ENCODE measurements around the gene SHB.
"Not testable (repeated sequence)": the region's sequence is repeated elsewhere in the genome, so short reads cannot be mapped to it uniquely, and the experiment has no call there.

The SHB gene

DNA sequence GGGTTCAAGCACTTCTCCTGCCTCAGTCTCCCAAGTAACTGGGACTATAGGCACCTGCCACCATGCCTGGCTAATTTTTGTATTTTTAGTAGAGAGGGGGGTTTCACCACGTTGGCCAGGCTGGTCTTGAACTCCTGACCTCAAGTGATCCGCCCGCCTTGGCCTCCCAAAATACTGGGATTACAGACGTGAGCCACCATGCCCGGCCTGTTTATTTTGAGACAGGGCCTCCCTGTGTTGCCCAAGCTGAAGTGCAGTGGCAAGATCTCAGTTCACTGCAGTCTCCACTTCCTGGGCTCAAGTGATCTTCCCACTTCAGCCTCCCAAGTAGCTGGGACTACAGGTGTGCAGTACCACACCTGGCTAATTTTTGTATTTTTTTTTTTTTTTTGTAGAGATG lies 159.2 kb downstream of the SHB start:
- not testable (repeated sequence) for H3K4me1 ChIP-seq (ENCODE audit: control insufficient read depth, insufficient read depth, low read length); H3K4me2 ChIP-seq (ENCODE audit: low read length); H3K36me3 ChIP-seq (ENCODE audit: insufficient read depth, low read length)

DNA sequence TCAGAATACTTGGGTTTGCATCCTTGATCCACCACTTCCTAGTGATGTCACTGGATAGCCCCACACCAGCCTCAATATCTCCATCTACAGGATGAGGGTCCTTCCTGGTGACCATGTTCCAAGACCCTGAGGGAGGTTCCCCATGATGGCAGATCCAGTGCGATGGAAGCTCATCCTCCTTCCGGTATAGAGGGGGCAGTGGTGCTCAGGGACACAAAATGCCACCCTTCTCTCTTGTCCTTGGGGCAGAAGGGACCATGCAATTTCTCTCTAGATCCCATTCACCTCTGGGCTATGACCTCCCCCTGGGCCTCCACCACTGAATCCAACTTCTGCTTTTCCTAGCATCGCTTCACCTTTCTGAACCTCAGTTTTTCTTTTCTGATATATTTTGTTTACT lies 159.7 kb downstream of the SHB start:
- H3K4me2 ChIP-seq (ENCODE audit: low read length) = no peak overlapping the region
- no peak overlapping the region for H3K4me3 ChIP-seq (ENCODE audit: low read length)
- H3K4me1 ChIP-seq (ENCODE audit: control insufficient read depth, insufficient read depth, low read length) = peaks cover 12% of the 10 kb centered on the region
- H3K9ac ChIP-seq (ENCODE audit: low read depth, low read length) = no peak overlapping the region
- H3K27me3 ChIP-seq (ENCODE audit: control insufficient read depth, insufficient read depth, low read length) = no peaks in the 10 kb centered on the region
- H3K36me3 ChIP-seq (ENCODE audit: insufficient read depth, low read length) = no peaks in the 10 kb centered on the region
- no peaks in the 10 kb centered on the region for H3K9me3 ChIP-seq (replicated peaks; ENCODE audit: low read length)

More for the DNA sequence above, 159.2 kb downstream of the SHB start:
- not testable (repeated sequence) for H3K9ac ChIP-seq (ENCODE audit: low read depth, low read length); H3K4me3 ChIP-seq (ENCODE audit: low read length); H3K9me3 ChIP-seq (replicated peaks; ENCODE audit: low read length); H3K27me3 ChIP-seq (ENCODE audit: control insufficient read depth, insufficient read depth, low read length)

DNA sequence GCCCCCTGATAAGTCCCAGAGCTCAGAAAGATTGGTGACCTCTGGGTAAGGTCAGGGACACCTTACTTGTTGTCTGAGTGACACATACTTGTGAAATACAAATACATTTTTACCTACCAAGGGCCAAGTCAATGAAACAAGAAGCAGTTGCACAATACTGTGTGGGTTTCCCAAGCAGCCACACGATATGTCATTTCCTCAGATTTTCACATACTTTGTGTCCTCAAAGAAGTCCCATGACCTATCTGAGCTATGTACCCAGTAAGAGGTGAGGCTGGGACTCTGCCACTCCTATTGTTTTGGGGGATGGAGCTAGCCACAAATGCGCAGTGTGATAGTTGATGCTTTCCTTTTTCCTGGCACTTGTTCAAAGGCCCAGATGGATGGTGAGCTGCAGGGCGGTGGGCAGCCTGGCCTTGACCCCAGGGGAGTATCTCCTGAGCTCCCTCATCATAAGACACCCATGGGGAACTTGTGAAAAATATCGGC lies 160.3 kb downstream of the SHB start:
- Histone ChIP-seq H3K4me3 (ENCODE audit: low read length) (no peak overlapping the region), H3K9me3 (replicated peaks; ENCODE audit: low read length) (no peaks in the 10 kb centered on the region), H3K36me3 (ENCODE audit: insufficient read depth, low read length) (no peaks in the 10 kb centered on the region), H3K9ac (ENCODE audit: low read depth, low read length) (no peak overlapping the region), H3K27me3 (ENCODE audit: control insufficient read depth, insufficient read depth, low read length) (no peaks in the 10 kb centered on the region), H3K4me2 (ENCODE audit: low read length) (no peak overlapping the region), H3K4me1 (ENCODE audit: control insufficient read depth, insufficient read depth, low read length) (peaks cover 12% of the 10 kb centered on the region)

DNA sequence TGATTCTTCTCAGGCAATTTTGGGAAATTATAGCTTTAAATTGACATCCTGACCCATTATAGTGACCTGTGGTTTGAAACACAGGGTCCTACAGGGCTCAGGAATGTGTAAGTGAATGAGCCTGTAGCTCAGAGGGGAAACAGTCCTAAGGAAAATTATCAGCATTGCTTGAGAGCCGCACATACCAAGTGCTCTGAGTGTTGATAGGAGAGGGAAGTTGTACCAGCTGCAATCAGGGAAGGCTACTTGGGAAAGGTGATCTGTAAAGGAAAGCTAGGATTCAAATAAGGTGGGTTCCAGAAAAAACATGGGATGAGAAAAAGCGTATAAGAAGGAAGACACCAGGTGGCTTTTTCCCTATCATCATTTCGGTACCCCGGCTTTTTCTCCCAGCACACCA lies 160.7 kb downstream of the SHB start:
- Histone ChIP-seq H3K9ac (ENCODE audit: low read depth, low read length) (no peak overlapping the region), H3K36me3 (ENCODE audit: insufficient read depth, low read length) (no peaks in the 10 kb centered on the region)

DNA sequence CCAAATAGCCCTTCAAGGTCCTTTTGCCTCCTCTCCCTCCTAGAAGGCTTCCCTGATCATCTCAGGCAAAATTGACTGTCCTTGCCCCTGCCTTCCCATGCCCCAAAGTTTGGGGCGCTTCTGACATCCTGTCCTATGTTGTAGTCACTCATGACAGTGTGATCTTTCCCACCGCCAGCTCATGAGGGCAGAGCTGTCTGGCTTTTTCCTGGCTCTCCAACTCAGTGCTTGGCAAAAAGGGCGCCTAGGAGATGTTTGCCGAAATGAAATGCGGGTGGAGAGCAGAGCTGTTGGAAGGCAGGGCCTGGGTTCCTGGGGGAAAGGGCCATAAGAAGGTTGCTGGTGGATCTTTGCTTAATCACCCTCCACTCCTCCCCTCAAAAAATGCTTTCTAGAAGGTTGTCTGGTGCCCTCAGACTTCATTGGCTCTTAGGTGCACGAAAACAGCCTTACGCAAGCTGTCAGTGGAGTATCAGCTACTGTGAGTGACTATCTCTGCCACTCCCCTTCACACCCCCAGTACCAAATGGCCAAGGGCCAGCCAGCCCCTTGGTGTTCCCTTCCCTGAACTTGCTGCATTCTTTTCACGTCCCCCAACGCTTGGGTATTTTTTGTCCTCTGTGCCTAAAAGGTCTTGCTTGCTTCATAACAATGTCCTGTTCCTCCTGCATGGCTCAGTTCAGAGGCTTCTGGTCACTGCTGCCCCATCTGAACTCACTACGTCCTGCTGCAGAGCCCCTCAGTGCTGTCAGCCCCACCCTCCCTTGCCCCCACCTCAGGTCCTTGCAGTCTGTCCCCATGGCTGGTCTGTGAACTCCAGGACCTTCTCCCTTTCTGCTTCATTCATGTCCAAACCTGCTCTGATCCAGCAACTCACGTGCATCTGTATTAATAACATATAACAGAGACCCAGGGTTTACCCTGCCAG lies 162.5 kb downstream of the SHB start:
- Histone ChIP-seq H3K9ac (ENCODE audit: low read depth, low read length) (no peak overlapping the region), H3K27me3 (ENCODE audit: control insufficient read depth, insufficient read depth, low read length) (no peaks in the 10 kb centered on the region)

More for the DNA sequence above, 160.7 kb downstream of the SHB start:
- no peaks in the 10 kb centered on the region for H3K27me3 ChIP-seq (ENCODE audit: control insufficient read depth, insufficient read depth, low read length)
- no peaks in the 10 kb centered on the region for H3K9me3 ChIP-seq (replicated peaks; ENCODE audit: low read length)
- H3K4me1 ChIP-seq (ENCODE audit: control insufficient read depth, insufficient read depth, low read length) = peaks cover 12% of the 10 kb centered on the region
- H3K4me2 ChIP-seq (ENCODE audit: low read length) = no peak overlapping the region
- no peak overlapping the region for H3K4me3 ChIP-seq (ENCODE audit: low read length)

DNA sequence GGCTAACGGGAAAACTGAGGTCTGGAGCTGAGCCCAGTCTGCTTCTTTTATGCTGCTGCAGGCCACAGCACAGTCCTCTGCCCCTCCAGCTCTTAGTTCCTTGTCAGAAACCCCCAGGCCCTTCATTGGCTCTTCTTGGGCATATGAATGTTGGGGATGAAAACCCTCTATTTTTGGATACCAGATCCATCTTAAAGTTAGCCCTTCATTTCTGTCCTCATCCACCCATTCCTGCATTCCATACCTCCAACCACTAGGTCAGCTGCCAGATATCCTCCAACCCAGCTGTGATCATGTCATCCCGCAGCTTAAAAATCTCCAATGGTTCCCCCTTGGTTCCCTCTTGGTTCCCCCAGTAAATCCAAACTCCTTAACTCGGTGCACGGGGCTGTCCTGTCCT lies 163.3 kb downstream of the SHB start:
- Histone ChIP-seq H3K36me3 (ENCODE audit: insufficient read depth, low read length) (no peaks in the 10 kb centered on the region), H3K4me2 (ENCODE audit: low read length) (no peak overlapping the region), H3K9me3 (replicated peaks; ENCODE audit: low read length) (no peaks in the 10 kb centered on the region), H3K4me3 (ENCODE audit: low read length) (no peak overlapping the region), H3K9ac (ENCODE audit: low read depth, low read length) (no peak overlapping the region), H3K4me1 (ENCODE audit: control insufficient read depth, insufficient read depth, low read length) (peaks cover 26% of the 10 kb centered on the region), H3K27me3 (ENCODE audit: control insufficient read depth, insufficient read depth, low read length) (no peaks in the 10 kb centered on the region)

More for the DNA sequence above, 162.5 kb downstream of the SHB start:
- H3K36me3 ChIP-seq (ENCODE audit: insufficient read depth, low read length) = no peaks in the 10 kb centered on the region
- H3K4me1 ChIP-seq (ENCODE audit: control insufficient read depth, insufficient read depth, low read length) = peaks cover 26% of the 10 kb centered on the region
- no peaks in the 10 kb centered on the region for H3K9me3 ChIP-seq (replicated peaks; ENCODE audit: low read length)
- H3K4me2 ChIP-seq (ENCODE audit: low read length) = no peak overlapping the region
- H3K4me3 ChIP-seq (ENCODE audit: low read length) = no peak overlapping the region

DNA sequence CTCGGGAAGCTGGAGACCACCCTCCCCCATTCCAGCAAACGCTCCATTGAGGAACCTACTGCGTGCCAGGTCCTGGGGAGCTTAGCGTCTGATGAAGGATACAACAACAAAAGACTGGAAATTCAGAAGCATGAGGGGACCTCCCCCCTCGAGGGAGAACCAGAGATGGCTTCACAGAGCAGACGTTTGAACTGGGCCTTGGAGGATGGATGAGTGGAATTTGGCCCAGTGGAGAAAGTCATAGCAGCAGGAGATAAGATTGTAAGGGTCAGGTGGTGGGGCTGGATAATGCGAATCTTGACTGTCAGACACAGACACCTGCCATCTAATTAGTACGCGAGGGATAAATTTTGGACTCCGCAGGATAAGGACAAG lies 163.9 kb downstream of the SHB start:
- Histone ChIP-seq H3K4me1 (ENCODE audit: control insufficient read depth, insufficient read depth, low read length) (peaks cover 26% of the 10 kb centered on the region), H3K4me3 (ENCODE audit: low read length) (peak overlapping the region; percentile 85), H3K9me3 (replicated peaks; ENCODE audit: low read length) (no peaks in the 10 kb centered on the region), H3K4me2 (ENCODE audit: low read length) (peak overlapping the region; percentile 82), H3K36me3 (ENCODE audit: insufficient read depth, low read length) (no peaks in the 10 kb centered on the region), H3K27me3 (ENCODE audit: control insufficient read depth, insufficient read depth, low read length) (no peaks in the 10 kb centered on the region), H3K9ac (ENCODE audit: low read depth, low read length) (peak overlapping the region; percentile 89)

DNA sequence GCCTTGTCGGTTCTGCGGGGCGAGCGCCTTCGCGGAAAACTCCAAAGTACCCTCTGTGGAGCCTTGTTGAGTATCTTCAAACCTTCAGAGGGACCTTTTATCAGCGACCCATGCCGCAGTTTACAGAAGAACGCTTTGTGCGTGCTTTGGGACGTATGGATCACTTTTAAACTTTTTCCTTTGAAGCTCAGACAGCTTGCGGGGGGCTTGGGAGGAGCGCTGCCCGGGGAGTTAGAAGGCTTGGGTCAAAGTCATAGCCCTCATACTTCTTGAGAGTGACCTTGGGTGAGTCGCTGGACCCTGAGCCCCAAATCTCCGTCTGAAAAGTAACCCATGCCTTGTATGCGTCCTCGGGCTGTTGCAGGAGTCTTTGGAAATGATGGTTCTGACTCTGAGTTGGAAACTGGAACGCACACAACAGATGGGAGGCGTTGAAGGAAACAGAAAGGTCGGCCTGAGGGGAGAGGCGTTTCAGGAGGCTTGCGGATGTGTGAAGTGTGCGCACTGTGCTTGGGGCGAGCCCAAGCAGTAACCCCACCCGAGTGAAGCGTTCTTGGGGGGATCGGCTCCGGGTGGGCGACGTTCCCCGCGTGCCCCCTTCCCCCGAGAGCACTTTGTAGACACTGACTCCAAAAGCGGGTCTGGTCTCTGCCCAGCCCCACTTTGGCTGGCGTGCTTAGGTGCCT lies 164.4 kb downstream of the SHB start:
- Histone ChIP-seq H3K4me1 (ENCODE audit: control insufficient read depth, insufficient read depth, low read length) (peaks cover 26% of the 10 kb centered on the region), H3K36me3 (ENCODE audit: insufficient read depth, low read length) (no peaks in the 10 kb centered on the region), H3K4me3 (ENCODE audit: low read length) (peak overlapping the region; percentile 85), H3K27me3 (ENCODE audit: control insufficient read depth, insufficient read depth, low read length) (no peaks in the 10 kb centered on the region), H3K9ac (ENCODE audit: low read depth, low read length) (peak overlapping the region; percentile 89), H3K4me2 (ENCODE audit: low read length) (peak overlapping the region; percentile 82), H3K9me3 (replicated peaks; ENCODE audit: low read length) (no peaks in the 10 kb centered on the region)

DNA sequence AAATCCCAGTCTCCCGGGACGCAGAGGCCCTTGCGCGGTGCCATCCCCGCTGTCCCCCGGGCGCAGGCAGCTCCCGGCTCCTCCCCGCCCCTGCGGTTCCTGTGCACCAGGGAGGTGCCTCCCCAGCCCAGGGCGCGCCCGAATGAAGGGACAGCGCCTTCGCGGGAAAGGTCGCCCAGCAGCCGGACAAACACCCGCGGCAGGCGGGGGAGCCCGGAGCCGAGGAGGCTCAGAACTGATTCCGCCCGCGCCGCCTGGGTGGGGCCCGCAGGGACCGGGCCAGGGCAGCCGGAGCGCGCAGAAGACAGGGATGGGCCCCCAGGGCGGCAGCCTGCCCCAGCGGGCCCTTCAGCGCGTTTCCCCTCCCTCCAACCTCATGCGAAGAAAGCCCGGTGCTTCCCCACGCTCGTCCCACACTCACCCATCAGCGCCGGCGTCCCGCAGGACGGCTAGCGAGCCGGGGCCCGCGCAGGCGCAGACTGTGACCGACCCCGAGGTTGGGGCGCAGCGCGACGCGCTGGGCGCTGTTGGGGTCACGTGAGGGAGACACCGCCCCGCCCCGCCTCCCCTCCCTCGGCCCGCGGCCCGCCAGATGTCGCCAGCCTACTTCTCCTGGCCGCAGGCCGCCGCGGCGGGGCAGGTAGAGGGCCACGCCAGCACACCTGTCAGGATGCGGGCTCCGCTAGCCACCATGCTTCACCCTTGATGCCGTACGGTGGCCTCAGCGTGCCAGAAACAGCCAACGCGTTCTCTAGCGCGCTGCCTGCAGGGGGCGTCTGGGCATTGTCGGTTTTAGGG lies 165.2 kb downstream of the SHB start, which contains the start of gene SLC25A51:
TSS of gene SLC25A51 (minus strand) at position 481 of the 798 bp plus-strand sequence. CDS start 15,577 bp downstream, outside the sequence.
- peaks cover under 1% of the 10 kb centered on the region for H3K36me3 ChIP-seq (ENCODE audit: insufficient read depth, low read length)

DNA sequence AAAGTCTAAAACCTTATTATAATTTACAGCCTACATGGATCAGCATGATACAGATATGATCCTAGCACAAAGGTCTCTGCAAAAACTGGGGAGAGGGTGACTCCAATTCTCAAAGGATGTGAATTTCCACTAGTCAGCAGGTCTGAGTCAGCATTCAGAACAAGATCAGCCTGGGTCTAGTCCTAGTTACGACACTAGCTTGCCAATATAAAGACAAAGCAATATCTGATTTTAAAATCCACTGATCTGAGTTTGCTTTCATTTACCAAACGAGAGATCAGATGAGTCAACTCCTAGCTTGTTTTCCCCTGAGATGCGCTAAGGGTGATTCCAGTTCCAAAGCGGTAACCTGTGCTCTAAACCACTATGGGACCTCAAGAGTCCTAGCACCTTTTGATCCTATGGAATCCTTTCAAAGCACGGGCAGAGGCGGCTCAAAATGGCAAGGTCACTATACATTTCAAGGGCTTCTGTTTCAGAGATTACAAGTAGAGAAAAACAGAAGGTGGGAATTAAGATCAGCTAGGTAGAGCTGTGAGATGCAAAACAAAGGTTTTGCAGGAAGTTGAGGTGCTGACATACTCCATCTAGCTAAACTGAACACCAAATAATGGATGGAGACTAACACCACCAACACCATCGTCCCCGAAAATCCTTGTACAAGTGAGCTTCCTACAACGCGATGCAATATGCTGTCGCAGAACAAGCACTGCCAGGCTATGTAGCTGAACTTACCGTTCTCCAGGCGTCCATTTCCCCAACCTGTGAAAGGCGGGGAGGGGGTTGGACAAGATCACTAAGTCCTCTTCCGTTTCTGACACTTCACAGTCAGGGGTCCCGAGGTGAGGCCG lies 166.0 kb downstream of the SHB start:
- peaks cover 5% of the 10 kb centered on the region for H3K36me3 ChIP-seq (ENCODE audit: insufficient read depth, low read length)
- H3K4me2 ChIP-seq (ENCODE audit: low read length) = peak overlapping the region; percentile 82
- no peaks in the 10 kb centered on the region for H3K27me3 ChIP-seq (ENCODE audit: control insufficient read depth, insufficient read depth, low read length)
- H3K4me3 ChIP-seq (ENCODE audit: low read length) = peak overlapping the region; percentile 85
- peak overlapping the region; percentile 89 for H3K9ac ChIP-seq (ENCODE audit: low read depth, low read length)
- peaks cover 28% of the 10 kb centered on the region for H3K4me1 ChIP-seq (ENCODE audit: control insufficient read depth, insufficient read depth, low read length)
- H3K9me3 ChIP-seq (replicated peaks; ENCODE audit: low read length) = no peaks in the 10 kb centered on the region

More for the DNA sequence above, 165.2 kb downstream of the SHB start, which contains the start of gene SLC25A51:
- peak within 1 kb of the TSS; percentile 82 for H3K4me2 ChIP-seq (ENCODE audit: low read length)
- peaks cover 27% of the 10 kb centered on the region for H3K4me1 ChIP-seq (ENCODE audit: control insufficient read depth, insufficient read depth, low read length)
- no peaks in the 10 kb centered on the region for H3K9me3 ChIP-seq (replicated peaks; ENCODE audit: low read length)
- H3K4me3 ChIP-seq (ENCODE audit: low read length) = peak within 1 kb of the TSS; percentile 85
- no peaks in the 10 kb centered on the region for H3K27me3 ChIP-seq (ENCODE audit: control insufficient read depth, insufficient read depth, low read length)
- H3K9ac ChIP-seq (ENCODE audit: low read depth, low read length) = peak within 1 kb of the TSS; percentile 89

Measured in skeletal muscle satellite cell (primary cell).